HG02798 (cell line): ENCODE measurements around the gene SLC2A4.

Experiments used
- ATAC-seq: cut with Tn5 transposase; IDR thresholded peaks from one replicate; pipeline ENCODE4 v1.9.1; 2021; ENCODE audit warnings: mild to moderate bottlenecking; ENCODE audit not compliant: unreplicated experiment, poor library complexity

SLC2A4 gene

DNA sequence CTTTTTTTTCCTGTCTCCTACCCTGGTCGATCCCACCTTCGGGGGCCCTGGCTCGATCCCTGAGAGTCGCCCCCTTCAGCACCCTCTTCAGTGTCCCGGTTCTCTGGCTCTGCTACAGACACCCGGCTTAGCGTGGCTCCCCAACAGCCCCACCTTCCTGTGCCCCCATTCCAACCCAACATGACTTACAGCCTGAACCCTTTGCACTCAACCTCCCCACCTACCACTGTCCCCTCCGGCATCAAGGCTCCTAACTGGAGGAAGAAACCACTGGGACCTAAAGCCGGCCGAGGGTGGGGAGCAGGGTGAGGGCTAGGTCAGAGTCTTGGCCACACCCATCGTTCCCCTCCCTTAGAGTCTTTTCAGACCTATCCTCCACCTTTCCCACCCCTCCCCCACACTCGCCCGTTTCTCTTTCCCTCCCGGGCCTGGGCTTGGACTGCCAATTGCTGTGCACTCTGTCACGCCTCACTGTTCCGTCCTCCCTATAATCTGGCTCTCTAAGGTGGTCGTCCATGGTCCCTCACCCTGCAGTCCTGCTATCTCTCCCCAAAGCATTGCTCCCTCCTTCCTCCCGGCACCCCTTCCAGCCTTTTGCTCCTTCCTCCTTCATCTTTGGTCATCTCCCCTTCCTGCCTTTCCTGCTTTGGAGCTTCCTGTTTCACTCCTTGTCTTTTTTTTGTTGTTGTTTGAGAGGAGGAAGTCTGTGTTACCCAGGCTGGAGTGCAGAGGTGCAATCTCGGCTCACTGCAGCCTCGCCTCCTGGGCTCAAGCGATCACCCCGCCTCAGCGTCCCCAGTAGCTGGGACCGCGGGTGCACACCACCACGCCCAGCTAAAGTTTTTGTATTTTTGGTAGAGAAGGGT is 18.4 kb upstream of the SLC2A4 start:
- ATAC-seq: no peak

DNA sequence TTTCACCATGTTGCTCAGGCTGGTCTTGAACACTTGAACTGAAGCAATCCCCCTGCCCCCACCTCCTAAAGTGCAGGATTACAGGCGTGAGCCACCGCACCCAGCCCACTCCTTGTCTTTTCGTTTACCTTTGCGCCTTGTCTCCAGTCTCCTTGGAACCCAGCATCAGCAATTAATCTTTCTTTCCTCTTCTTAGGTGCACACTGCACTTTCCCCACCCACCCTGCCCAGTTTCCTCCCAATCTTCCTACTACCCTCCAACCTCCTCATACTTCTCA is 17.8 kb upstream of the SLC2A4 start:
- ATAC-seq: no peak

DNA sequence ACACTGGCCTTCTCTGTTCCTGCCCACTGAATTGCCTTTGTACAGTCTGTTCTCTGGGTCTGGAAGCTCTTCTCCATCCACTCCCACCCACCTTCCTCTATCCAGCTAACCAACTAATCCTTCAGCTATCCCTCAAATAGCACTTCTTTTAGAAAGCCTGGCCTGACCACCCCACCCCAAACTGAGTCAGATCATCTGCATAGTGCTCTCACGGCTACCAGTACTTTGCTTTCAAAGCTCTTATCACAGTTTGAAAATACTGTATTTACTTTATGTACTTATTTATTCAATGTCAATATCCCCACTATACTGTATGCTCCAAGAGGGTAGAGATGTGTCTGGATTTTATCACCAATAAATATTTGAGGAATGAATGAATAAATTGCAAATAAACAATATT is 14.7 kb upstream of the SLC2A4 start:
- no peak for ATAC-seq

DNA sequence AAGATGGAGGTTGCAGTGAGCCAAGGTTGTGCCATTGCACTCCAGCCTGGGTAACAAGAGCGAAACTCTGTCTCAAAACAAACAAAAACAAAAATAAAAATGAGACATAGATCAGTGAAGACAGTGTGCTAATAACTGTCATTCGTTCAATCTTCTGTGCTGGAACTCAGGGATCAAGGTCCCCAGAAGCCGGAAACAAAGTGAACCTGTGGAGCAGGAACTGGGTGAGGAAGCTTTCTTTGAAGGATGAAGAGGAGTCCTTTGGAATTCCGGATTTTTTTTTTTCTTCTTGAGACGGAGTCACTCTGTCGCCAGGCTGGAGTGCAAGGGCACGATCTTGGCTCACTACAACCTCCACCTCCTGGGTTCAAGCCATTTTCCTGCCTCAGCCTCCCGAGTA is 2.1 kb upstream of the SLC2A4 start:
- ATAC-seq: no peak

DNA sequence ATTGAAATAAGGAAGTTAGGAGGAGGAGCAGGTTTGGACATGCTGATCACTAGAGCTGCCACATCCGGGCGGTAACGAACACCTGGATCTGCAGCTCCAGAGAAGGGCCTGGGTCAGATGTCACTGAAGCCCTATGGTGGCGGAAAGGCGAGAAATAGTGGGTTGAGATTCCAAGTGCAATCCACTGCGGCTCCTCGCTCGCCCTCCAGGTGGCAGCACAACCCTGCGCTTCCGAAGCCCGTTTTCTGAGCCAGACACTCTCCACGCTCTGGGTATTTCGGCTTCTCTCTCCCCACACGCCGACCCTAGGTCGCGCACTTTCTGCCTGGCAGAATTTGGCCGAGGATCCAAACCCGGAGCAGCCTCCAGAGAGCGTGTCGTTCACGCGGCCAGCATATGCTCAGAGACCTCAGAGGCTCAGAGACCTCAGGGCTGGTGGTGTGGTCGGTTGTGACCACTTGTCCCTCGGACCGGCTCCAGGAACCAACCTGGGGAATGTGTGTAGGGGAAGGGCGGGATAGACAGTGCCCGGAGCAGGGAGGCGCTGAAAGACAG is 922 bp upstream of the SLC2A4 start:
- ATAC-seq: peak; percentile 61

DNA sequence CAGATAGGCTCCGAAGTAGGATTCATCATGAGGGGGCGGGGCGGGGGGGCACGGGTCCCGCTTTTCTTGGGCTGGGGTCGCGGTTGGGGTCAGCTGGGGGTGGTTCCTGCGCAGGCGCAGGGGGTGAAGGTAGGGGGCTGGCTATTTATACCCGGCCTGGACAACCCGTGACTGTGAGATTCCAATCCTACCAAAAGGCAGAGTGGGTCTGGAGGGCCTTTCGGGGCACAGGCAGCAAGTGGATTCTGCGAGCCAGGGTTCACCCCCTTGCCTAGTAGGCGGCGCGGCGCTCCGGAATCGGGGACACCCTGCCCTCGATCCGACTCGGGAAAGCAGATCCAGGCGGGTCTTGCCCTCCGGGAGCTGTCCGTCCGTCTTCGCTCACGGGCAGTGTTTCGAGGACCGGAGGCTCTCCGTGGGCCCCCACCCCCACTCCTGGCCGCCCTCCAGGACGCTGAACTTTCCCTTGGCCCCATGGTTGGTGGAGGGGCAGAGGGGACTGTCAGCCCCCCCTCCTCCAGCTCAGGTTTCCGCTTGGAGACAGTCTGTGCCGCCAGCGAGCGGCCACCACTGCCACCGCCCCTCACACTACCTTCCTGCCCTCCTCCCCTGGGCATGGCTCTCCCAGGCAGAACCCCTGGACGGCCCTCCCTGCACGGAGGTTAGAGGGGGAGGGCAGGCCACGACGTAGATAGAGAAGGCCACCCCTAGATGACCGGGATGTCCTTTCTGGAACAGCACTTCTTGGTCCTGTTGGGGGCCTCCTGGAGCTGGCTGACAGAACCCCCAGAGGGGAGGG is 634 bp downstream of the SLC2A4 start:
- ATAC-seq: no peak

DNA sequence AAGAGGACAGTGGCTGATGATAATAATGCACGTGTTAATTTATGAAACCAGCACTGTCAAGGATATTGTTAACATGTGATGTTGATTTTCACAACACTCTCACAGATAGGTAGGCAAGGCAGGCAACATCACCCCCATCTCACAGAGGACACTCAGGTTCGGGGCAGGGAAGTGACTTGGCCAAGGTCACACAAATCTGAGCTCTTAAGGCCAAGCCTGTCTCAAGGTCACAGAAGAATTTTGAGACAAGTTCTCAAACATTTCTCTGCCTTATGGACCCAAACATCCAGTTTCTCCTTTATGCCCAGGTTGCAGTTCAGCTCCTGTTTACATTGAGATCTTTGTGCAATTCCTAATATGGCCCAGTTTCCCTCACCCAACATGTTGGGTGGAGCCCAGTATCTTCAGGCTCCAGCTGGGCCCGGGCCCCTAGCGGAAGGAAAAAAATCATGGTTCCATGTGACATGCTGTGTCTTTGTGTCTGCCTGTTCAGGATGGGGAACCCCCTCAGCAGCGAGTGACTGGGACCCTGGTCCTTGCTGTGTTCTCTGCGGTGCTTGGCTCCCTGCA is 1.3 kb downstream of the SLC2A4 start:
- no peak for ATAC-seq

DNA sequence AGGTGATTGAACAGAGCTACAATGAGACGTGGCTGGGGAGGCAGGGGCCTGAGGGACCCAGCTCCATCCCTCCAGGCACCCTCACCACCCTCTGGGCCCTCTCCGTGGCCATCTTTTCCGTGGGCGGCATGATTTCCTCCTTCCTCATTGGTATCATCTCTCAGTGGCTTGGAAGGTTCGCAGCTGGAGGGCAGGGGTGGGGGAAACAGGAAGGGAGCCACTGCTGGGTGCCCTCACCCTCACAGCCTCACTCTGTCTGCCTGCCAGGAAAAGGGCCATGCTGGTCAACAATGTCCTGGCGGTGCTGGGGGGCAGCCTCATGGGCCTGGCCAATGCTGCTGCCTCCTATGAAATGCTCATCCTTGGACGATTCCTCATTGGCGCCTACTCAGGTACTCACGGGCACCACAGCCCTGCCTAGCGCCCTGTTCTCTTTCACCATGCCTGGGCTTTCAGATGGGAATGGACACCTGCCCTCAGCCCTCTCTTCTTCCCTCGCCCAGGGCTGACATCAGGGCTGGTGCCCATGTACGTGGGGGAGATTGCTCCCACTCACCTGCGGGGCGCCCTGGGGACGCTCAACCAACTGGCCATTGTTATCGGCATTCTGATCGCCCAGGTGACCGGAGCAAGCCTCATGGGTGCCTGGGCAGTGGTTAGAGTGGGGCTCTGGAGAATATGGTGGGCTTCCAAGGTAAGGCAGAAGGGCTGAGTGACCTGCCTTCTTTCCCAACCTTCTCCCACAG is 2.1 kb downstream of the SLC2A4 start:
- no peak for ATAC-seq

DNA sequence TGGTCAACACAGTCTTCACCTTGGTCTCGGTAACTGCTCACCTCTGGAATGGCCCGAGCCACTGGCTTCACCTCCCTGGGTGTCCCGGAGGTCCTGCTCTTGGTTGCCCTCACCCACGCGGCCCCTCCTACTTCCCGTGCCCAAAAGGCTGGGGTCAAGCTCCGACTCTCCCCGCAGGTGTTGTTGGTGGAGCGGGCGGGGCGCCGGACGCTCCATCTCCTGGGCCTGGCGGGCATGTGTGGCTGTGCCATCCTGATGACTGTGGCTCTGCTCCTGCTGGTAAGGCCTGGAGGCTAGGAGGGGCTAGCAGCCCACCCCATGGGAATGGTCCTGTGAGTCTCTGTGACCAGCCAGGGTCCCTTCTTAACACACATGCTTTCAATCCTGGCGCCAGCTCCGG is 3.4 kb downstream of the SLC2A4 start:
- ATAC-seq: no peak

DNA sequence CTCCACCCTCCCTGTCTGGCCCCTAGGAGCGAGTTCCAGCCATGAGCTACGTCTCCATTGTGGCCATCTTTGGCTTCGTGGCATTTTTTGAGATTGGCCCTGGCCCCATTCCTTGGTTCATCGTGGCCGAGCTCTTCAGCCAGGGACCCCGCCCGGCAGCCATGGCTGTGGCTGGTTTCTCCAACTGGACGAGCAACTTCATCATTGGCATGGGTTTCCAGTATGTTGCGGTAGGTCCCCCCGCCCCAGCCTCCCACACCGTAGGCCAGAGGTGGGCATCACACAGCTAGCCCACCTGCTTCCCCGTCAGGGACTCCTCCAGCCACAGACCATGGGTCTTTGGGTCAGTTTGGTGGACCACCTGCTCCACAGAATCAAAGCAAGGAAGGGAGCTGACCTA is 4.2 kb downstream of the SLC2A4 start:
- ATAC-seq: no peak

DNA sequence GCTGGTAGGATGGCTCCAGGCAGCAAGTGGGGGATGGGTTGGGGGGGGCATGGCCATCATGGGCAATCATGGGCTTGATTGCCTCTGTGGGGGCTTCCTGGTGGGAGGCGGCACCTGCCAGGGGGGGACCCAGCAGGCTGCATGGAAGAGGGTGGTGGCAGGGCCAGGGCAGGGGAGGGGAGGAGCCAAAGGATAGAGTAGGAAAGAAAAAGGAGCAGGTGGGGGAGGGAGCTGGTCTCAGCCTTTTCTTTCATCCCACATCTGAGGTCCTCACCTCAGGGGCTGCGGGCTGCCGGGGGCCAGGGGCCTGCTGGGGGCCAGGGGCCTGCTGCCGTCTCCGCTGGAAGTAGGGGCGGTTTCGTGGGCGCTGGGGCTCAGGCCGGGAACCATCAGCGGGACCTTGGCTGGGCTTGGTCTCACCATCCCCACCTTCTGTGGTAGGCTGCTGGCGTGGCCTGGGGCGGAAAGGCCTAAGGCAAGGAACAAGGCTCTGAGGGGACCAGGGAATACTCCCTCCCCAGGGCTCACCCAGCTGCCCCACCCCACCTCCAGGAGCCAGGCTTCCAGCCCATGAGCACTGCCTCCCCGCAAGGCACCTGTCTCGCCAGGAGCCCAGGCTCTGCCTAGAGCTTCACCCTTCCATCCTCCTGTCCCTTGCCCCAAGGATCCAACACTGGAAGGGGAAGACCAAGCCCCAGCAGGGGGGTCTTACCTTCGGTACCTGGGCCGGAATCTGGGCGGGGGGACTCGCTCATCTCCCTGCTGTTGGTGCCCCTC is 7.9 kb downstream of the SLC2A4 start:
- ATAC-seq: no peak

DNA sequence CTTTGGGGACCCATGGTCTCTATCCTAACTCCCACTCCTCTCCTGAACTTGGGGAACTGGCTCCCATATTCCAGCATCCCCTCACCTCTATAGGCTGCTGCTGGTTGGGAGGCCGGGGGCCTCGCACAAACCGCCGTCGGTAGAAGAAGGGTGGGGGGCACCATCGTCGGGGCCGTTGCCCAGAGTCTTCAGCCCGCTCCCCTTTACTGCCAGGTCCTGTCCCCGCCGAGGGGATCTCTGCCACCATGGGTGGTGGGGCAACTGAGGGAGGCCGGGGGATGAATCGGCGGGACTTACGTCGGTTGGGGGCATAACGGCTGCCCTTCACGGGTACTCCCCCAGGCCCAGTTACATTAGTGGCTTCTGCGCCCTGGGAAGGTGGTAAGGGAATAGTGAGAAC is 8.6 kb downstream of the SLC2A4 start:
- no peak for ATAC-seq

DNA sequence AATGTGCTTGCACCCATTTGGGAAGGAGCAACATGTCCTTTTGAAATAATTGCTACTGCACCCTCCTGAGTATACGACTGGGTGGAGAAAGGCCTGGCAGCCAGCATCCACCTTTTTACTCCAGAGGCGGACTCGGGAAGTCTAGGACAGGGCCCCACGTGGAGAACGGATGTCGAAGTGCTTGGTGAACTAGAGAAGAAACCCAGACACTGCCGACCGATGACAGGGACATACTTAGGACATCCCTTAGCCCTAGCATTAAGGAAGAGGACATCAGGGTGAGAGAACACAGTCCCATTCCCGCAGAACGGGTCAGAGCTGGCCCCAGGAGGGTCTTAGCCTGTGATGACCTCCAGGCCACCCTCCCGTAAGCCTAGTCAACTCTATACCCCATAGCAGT is 9.2 kb downstream of the SLC2A4 start:
- ATAC-seq: no peak

DNA sequence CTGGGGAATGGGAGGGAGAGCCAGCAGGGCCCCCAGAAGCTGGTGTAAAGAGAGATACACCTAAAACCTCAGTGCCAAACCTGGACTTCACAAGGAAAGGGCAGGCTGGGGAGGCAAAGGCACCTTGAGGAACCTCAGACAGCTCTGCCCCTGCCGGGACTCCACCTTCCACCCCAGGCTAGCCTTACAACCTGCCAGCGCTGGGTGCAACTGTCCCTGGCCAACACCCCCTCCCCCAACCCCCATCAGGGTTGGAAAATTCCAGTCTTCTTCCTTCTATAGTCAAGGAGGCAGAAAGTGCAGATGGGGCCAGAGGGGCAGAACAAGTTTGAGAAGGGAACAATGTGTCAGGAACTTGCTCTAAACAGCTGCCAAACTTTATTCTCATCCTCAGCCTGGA is 10.7 kb downstream of the SLC2A4 start:
- no peak for ATAC-seq

DNA sequence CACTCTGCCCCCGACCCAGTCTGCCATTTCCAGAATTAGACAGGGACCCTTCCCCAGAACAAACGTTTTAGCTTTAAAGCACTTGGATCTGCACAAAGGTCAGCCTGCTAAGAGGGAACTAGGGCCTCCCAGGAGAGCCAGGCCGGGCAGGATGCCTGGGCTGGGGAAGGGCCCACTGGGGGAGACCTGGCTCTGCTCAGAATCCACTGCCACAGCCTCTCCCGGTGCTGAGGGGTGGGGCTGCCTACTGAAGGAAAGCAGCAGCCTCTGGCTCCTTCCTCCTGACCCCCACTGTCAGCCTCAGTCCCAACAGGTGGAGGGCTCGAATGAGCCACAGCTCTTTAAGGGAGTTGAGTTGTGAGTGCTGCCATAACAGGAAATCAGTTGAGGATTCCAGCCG is 11.2 kb downstream of the SLC2A4 start:
- no peak for ATAC-seq

DNA sequence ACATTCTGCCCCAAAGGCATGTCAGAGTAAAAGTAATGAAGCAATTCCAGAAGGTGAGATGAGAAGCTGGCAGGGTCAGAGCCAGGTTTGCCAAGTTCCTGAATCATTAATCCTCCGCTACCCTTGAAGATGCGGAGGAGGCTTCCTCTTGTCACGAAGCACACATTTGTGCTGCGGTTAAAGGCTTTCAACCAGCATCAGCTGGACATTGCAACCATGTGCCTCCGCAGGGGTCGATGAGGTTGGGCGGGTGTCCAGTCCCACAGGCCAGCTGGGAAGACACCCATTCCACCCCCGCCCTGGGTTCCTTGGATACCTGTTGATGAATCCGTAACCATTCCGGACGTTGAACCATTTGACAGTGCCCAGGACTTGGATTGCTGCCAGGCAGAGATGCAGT is 11.6 kb downstream of the SLC2A4 start:
- no peak for ATAC-seq

DNA sequence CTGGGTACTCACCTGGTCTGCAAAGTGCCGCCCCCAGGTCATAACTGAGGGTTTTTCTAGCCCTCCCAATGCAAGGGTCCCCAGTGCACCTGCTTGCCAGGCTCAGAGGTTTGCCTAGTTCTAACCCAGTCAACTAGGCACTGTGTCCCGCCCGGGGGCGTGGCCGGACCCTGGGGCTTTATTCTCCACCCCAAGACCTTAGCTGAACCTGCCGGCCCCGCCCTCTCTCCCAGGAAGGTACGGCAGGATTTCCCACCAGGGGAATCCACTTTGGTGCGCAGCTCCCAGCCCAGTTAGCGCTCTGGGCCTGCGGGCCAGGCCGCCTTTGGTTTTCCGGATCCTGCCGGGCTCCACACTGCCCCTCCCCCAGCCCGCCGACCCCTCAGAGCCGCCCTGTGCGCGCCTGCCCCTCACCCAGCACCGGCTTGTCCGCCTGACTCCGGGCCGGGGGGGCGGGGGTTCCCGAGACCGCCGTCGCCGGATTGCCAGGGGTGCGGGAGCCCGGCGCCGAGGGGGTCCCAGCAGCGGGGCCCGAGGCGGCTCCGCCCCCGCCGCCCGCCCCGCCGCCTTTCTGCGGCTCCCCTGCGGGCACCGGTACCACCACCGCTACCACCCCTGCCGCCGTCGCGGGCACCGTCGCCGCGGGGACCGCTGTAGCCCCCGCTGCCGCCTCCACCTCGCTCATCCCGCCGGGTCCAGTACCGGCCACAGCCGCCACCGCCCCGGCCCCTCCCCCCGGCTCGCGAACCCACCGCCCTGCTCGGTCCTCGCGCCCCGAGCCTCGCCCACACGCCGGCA is 12.5 kb downstream of the SLC2A4 start:
- no peak for ATAC-seq

DNA sequence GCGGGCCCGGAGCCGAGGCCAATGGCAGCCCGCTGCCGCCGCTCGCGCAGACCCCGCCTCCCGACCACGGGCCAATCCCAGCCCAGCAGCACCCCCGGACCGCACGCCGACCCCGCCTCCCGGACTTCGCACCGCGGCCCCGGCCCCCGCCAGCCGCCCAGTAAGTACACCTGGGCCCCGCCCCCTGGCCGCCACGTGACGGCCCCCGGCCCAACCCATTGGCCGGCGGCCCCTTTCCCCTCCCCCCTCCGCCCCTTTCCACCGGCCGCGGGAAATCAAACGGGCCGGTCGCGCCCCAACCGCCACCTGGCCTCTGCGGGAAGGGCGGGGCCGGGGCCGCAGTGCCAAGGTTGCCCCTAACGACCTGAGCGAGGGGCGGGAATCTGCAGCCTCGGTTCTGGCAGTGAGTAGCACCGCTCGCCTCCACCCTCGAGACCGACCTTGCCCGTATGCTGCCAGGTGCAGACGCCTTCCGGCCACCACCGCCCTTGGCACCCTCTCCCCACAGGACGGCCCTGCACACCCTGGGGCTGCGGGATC is 13.2 kb downstream of the SLC2A4 start, which contains the start of gene YBX2:
TSS of gene YBX2 (minus strand) at position 26 of the 540 bp plus-strand sequence. CDS start 139 bp downstream, outside the sequence.
- peak; percentile 63 for ATAC-seq
